A673 (cell line): ENCODE results near the gene MUL1.

Experiments used
- CTCF ChIP-seq: fragments of 300-800, 200-600 bp; sonication (generic); conservative IDR thresholded peaks from 2 replicates; pipeline ENCODE4 v1.5.1; 2017; ENCODE audit warnings: low read depth, mild to moderate bottlenecking, antibody characterized with exemption, low read length, moderate library complexity, mixed read lengths
- EZH2 ChIP-seq: fragments of 200-600 bp; sonication (generic); IDR thresholded peaks from 2 replicates; pipeline ENCODE4 v1.6.1; 2017; ENCODE audit warnings: borderline replicate concordance, low read depth, mild to moderate bottlenecking, mixed read lengths, antibody characterized with exemption, low read length; ENCODE audit not compliant: poor library complexity, severe bottlenecking

- TF ChIP-seq CTCF (no peak), EZH2 (no peak)
Observed at GRCh38 chr1:20486457-20487235, 21.3 kb downstream of the MUL1 start.
